GM12891 (cell line): ENCODE data around the gene MPP1.

Experiments used
- POLR2A ChIP-seq: IDR thresholded peaks from 2 replicates; pipeline ENCODE4 v1.6.1; 2011; ENCODE audit warnings: low read depth, low read length, control low read depth
- POLR2AphosphoS5 ChIP-seq: IDR thresholded peaks from 2 replicates; pipeline ENCODE4 v1.6.1; 2011; ENCODE audit warnings: low read depth, low read length, control low read depth
- POU2F2 ChIP-seq: IDR thresholded peaks from 2 replicates; pipeline ENCODE4 v1.6.1; 2011; ENCODE audit warnings: low read depth, mild to moderate bottlenecking, control low read depth, low read length, moderate library complexity
- TAF1 ChIP-seq: IDR thresholded peaks from 2 replicates; pipeline ENCODE4 v1.6.1; 2011; ENCODE audit warnings: low read depth, low read length, control low read depth

DNA sequence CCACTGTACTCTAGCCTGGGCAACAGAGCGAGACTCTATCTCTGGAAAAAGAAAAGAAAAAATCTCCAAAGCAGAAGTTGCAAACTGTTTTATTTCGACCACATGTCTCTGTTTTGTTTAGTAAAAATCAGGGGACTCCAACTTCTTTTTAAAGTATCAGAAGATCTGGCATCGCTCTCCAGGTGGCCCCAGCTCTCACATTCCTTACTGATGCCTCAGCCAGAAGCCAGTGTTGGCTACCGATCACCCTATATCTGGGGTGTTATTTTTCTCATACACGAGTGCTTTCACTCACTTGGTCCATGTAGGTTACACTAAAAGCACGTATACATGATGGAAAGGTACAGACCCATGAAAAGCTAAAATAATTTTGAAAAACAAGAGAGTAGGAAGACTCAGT, 8.3 kb downstream of the MPP1 start:
- no peak for TF ChIP-seq POLR2AphosphoS5
- TF ChIP-seq POU2F2, result no peak
- TF ChIP-seq POLR2A, result no peak
- TF ChIP-seq TAF1, result no peak
